NB4 (cell line): Measurements from ENCODE around the gene SGSM2.

Experiments
- CTCF ChIP-seq: IDR thresholded peaks from one replicate; pipeline ENCODE4 v1.5.1; 2012; ENCODE audit warnings: low read depth, low read length
- MAX ChIP-seq: IDR thresholded peaks from 2 replicates; pipeline ENCODE4 v1.6.1; 2011; ENCODE audit warnings: low read depth, low read length
- POLR2A ChIP-seq: IDR thresholded peaks from 2 replicates; pipeline ENCODE4 v1.6.1; 2011; ENCODE audit warnings: mild to moderate bottlenecking; ENCODE audit not compliant: insufficient read length; ENCODE audit errors: extremely low read depth

- no peak for TF ChIP-seq CTCF
- no peak for TF ChIP-seq POLR2A
- no peak for TF ChIP-seq MAX
Observed at GRCh38 chr17:2302778-2303203, 34.5 kb upstream of the SGSM2 start.
